Ascending aorta (tissue), 2 donors: ENCODE measurements around the gene NUP93. TPM values are rescaled to one million over a fixed set of nuclear protein-coding genes. Genes with fewer than 3 reads are reported as not detected.
"Not testable (repeated sequence)": the region's sequence is repeated elsewhere in the genome, so short reads cannot be mapped to it uniquely, and the experiment has no call there.

ENCODE experiments used
- DNase-seq, 2 donors: peaks; one replicate each; pipeline ENCODE4 v3.0.0-alpha.2; 2019; ENCODE audit warnings: low spot score in 2 of 2
- H3K27ac ChIP-seq, 2 donors: fragments of 200-600 bp; sonication (generic); one replicate each; pipeline ENCODE4 v1.5.1; 2016 to 2017; ENCODE audit warnings: mild to moderate bottlenecking in 1 of 2
- H3K27me3 ChIP-seq: fragments of 200-600 bp; sonication (generic); one replicate; pipeline ENCODE4 v1.5.1; 2017
- H3K36me3 ChIP-seq, 2 donors: fragments of 200-600 bp; sonication (generic); one replicate each; pipeline ENCODE4 v1.5.1; 2016
- H3K4me1 ChIP-seq, 2 donors: fragments of 200-600 bp; sonication (generic); one replicate each; pipeline ENCODE4 v1.5.1; 2016 to 2017; ENCODE audit warnings: mild to moderate bottlenecking in 1 of 2
- H3K4me3 ChIP-seq, 2 donors: fragments of 200-600 bp; sonication (generic); one replicate each; pipeline ENCODE4 v1.5.1; 2016 to 2017; ENCODE audit warnings: mild to moderate bottlenecking in 1 of 2
- H3K9me3 ChIP-seq, 2 donors: fragments of 200-600 bp; sonication (generic); one replicate each; pipeline ENCODE4 v1.5.1; 2016
- intact Hi-C: fragments of 100-400 bp; cut with DNase I; formaldehyde crosslinking; loops from one replicate; pipeline ENCODE4 v1.15.1; 2023
- total RNA-seq: library from RNA; depleted of rRNA; stranded (reverse); fragments of >200 nt; gene quantifications from one replicate; pipeline ENCODE4 v1.1.0, GENCODE V29; 2016
- TF ChIP-seq, protein P1 (sequence below), 3 experiments: fragments of 200-600 bp in 2 of 3; fragments of 450-650 bp in 1 of 3; sonication (generic) in 2 of 3; IDR thresholded peaks; one replicate each; pipeline ENCODE4 v1.5.1; 2016 to 2019; ENCODE audit warnings: antibody characterized with exemption in 3 of 3, mild to moderate bottlenecking in 1 of 3, moderate library complexity in 1 of 3

NUP93 gene
- total RNA-seq, 1 donor from 2014 or later = 419 TPM

- Histone ChIP-seq H3K36me3 (no peaks in the 10 kb centered on the region), H3K4me3 (no peak overlapping the region), H3K9me3 (no peaks in the 10 kb centered on the region), H3K27ac (no peak overlapping the region), H3K27me3 (no peaks in the 10 kb centered on the region), H3K4me1 (peaks cover 0 to 4% of the 10 kb centered on the region in 2 donors)
- TF ChIP-seq, protein P1, sequence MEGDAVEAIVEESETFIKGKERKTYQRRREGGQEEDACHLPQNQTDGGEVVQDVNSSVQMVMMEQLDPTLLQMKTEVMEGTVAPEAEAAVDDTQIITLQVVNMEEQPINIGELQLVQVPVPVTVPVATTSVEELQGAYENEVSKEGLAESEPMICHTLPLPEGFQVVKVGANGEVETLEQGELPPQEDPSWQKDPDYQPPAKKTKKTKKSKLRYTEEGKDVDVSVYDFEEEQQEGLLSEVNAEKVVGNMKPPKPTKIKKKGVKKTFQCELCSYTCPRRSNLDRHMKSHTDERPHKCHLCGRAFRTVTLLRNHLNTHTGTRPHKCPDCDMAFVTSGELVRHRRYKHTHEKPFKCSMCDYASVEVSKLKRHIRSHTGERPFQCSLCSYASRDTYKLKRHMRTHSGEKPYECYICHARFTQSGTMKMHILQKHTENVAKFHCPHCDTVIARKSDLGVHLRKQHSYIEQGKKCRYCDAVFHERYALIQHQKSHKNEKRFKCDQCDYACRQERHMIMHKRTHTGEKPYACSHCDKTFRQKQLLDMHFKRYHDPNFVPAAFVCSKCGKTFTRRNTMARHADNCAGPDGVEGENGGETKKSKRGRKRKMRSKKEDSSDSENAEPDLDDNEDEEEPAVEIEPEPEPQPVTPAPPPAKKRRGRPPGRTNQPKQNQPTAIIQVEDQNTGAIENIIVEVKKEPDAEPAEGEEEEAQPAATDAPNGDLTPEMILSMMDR (IDR thresholded peaks at IDR 0.05) = no peak
- intact Hi-C loops = no loop called here
- DNase-seq = no peak
Measured at GRCh38 chr16:56868175-56868574, 138.2 kb downstream of the NUP93 start.

DNA sequence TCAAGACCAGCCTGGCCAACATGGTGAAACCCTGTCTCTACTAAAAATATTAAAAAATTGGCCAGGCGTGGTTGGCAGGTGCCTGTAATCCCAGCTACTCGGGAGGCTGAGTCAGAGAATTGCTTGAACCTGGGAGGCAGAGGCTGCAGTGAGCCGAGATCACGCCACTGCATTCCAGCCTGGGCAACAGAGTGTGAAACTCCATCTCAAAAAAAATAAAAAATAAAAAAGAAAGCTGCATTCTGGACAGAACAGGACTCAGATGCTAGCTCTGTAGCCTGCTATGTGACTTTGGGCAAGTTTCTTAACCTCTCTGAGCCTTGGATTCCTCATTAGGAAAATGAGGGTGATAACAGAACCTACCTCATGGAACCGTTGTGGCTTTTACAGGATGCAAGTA, 138.8 kb downstream of the NUP93 start:
- H3K4me3 ChIP-seq, H3K27ac ChIP-seq, H3K4me1 ChIP-seq, intact Hi-C loops, H3K9me3 ChIP-seq, H3K27me3 ChIP-seq, DNase-seq, H3K36me3 ChIP-seq: not testable (repeated sequence)

GRCh38 chr16:56869513-56870275, 139.8 kb downstream of the NUP93 start:
- intact Hi-C loops = no loop called here
- H3K4me1 ChIP-seq = peaks cover 0 to 4% of the 10 kb centered on the region in 2 donors
- H3K36me3 ChIP-seq = no peaks in the 10 kb centered on the region
- H3K27ac ChIP-seq = no peak overlapping the region
- no peak for DNase-seq
- TF ChIP-seq, protein P1 (IDR thresholded peaks at IDR 0.05) = no peak
- H3K4me3 ChIP-seq = no peak overlapping the region
- H3K27me3 ChIP-seq = no peaks in the 10 kb centered on the region
- H3K9me3 ChIP-seq = no peaks in the 10 kb centered on the region

GRCh38 chr16:56870276-56870888, 140.5 kb downstream of the NUP93 start:
- intact Hi-C loops = no loop called here
- Histone ChIP-seq H3K36me3 (no peaks in the 10 kb centered on the region), H3K27ac (no peak overlapping the region), H3K4me1 (peaks cover 0 to 4% of the 10 kb centered on the region in 2 donors), H3K9me3 (no peaks in the 10 kb centered on the region), H3K27me3 (no peaks in the 10 kb centered on the region), H3K4me3 (no peak overlapping the region)
- TF ChIP-seq, protein P1 (IDR thresholded peaks at IDR 0.05) = no peak
- DNase-seq = no peak

DNA sequence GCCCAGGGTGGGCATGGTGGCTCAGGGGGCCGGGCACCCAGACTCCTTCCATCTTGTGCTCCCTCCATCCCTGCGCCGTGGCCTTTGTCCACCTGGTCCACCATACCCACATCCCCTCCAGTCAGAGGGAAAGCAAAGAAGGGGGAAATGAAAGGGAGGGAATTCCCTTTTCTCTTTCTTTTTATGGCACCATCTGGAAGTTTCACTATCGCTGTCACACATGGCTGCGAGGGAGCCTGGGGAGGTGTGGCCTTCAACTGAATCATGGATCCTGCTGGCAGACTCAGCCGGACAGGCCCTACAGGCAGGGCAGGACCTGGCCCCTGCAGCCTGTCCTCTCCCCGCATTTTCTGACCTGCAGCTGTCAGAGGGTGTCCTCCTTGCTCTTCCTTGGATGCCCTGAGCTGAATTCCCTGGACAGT, 141.3 kb downstream of the NUP93 start:
- intact Hi-C loops = no loop called here
- H3K4me1 ChIP-seq = peaks cover 0 to 4% of the 10 kb centered on the region in 2 donors

More for the DNA sequence above, 141.3 kb downstream of the NUP93 start:
- H3K9me3 ChIP-seq = no peaks in the 10 kb centered on the region
- no peak overlapping the region for H3K27ac ChIP-seq
- no peak for DNase-seq
- H3K4me3 ChIP-seq = no peak overlapping the region
- H3K27me3 ChIP-seq = no peaks in the 10 kb centered on the region
- H3K36me3 ChIP-seq = no peaks in the 10 kb centered on the region
- TF ChIP-seq, protein P1 (IDR thresholded peaks at IDR 0.05) = no peak
